Pancreas (tissue), 10 donors: ENCODE data around the gene ZIC1. TPM values are rescaled to one million over a fixed set of nuclear protein-coding genes. Genes with fewer than 3 reads are reported as not detected.

Experiments
- ATAC-seq, 4 donors: fragments of 200-7000 bp; cut with Tn5 transposase; one replicate each; pipeline versions ENCODE4 v1.8.0 to v1.9.1; 2020; ENCODE audit warnings: mild to moderate bottlenecking in 4 of 4, moderate library complexity in 4 of 4
- DNase-seq, 6 donors: peaks; one replicate each; pipeline ENCODE4 v3.0.0-alpha.2; 2020
- FAIRE-seq: peaks from 2 replicates; lab custom pipeline; 2012; peaks lifted over from hg19 to GRCh38; lab: Jason Lieb, UNC
- H3K27ac ChIP-seq, 4 donors: fragments of 200-600 bp; sonication (generic); 1 replicate in 3 of 4; 2 replicates in 1 of 4; pipeline versions ENCODE4 v1.5.0 to v1.8.0; 2020
- H3K27me3 ChIP-seq, 4 donors: fragments of 200-600 bp; one replicate each; pipeline ENCODE4 v1.8.0; 2021
- H3K36me3 ChIP-seq, 3 donors: fragments of 200-600 bp; sonication (generic) in 1 of 3; one replicate each; pipeline versions ENCODE4 v1.5.0 to v1.8.0; 2020 to 2021
- H3K4me1 ChIP-seq, 3 donors: fragments of 200-600 bp; one replicate each; pipeline ENCODE4 v1.8.0; 2021
- H3K4me3 ChIP-seq, 4 donors: fragments of 200-600 bp; sonication (generic) in 2 of 4; one replicate each; pipeline versions ENCODE4 v1.5.0 to v1.8.0; 2020 to 2021
- H3K9me3 ChIP-seq, 4 donors: fragments of 200-600 bp; one replicate each; pipeline ENCODE4 v1.8.0; 2021
- CTCF ChIP-seq, 4 donors: fragments of 200-600 bp; sonication (generic) in 3 of 4; IDR thresholded peaks; one replicate each; pipeline versions ENCODE4 v1.5.0 to v1.8.0; 2021; ENCODE audit warnings: antibody characterized with exemption in 4 of 4
- WGBS, 2 donors: extraction: QIAGEN DNeasy Blood & Tissue Kit; methylation state at CpG; one replicate each; pipeline ENCODE4 v1.1.7; 2013; 5-methylcytosine and 5-hydroxymethylcytosine counted together
- intact Hi-C, 3 donors: fragments of 100-400 bp; cut with DNase I; formaldehyde crosslinking; loops; one replicate each; pipeline versions ENCODE4 v1.11.1 to v1.14.2; 2022
- polyA plus RNA-seq, 2 donors: library from polyadenylated mRNA; stranded (reverse); fragments of 200-250 nt; gene quantifications; one replicate each; pipeline ENCODE4 v1.2.3, GENCODE V29; 2013
- total RNA-seq, 6 donors: library from RNA; stranded (reverse); fragmentation: NEBNext Ultra II Directional in 4 of 6; extraction: Animal tissue kit (Norgen Biotek cat#: 25700) in 4 of 6; gene quantifications; one replicate each; pipeline versions ENCODE4 v1.2.1 to v1.2.4, GENCODE V29; 2021 to 2023
- donor health status: healthy with polysubstance abuse.
- donor health status: DM: no; HTN: no; CAD: no; lungs with moderate emphysema.
- donor health status: DM: no; HTN: no; CAD: no.
- donor health status: control.
- donor health status: control.
- donor health status: Bipolar disorder and iron deficiency.
- donor health status: DM: yes; HTN: yes; CAD: no.
- donor health status: DM: no; HTN: no; CAD: no.
- donor health status: DM: no; HTN: no; CAD: no.
- donor health status: DM: yes; HTN: yes; CAD: no.

The ZIC1 gene
- total and polyA plus RNA-seq, 8 donors = not detected

DNA sequence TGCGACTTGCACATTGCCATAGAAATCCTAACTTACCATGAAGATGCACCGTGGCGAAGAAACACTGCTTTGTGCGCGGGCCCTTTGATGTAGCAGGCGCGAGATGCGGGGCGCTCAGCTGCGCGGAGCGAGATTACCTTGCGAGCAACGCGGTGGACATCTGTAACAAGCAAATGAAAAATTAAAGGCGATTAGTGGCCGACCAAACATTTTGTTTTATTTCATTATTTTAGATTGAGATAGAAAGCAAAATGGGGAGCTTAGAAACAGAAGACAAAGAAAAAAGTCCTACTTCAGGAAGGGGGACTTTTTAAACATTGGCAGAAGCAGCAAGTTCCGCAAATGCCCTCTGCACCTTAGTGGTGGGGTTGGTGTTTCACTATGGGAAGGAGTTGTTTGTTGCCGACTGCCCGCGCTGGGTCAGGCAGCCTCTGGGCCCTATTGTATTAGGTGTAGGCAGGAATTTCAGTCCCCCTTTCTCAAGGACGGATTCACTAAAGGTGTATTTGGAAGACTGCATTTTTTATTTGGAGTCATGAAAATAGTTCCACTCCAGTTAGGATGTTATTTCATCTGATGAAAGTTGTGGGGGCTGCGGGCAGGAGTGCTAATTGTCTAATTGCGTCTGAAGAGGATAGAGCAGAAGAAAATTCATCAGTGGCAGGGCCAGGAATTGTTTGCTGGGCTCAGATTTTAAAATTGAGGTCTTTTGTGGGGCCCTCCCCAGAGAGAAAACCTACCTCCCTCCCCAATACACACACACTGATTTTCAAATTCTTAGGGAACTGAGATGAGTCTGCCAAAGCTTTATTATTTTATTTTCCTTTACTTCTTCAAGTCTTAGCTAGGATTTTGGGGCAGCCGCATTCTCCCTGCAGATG, 20.2 kb upstream of the ZIC1 start:
- intact Hi-C loops = no loop called here
- Histone ChIP-seq H3K9me3 (no peaks in the 10 kb centered on the region), H3K4me1 (peaks cover 0 to 6% (median 3%) of the 10 kb centered on the region in 3 donors), H3K36me3 (no peaks in the 10 kb centered on the region), H3K4me3 (no peak overlapping the region), H3K27ac (no peak overlapping the region), H3K27me3 (peaks cover 3 to 85% (median 22%) of the 10 kb centered on the region in 4 donors)
- 9 to 14% methylated on average over 25 of the region's 25 CpGs for WGBS, 2 donors
- ATAC-seq = no peak
- TF ChIP-seq CTCF (IDR thresholded peaks at IDR 0.05) = no peak
- DNase-seq = no peak
- no peak for FAIRE-seq

GRCh38 chr3:147389717-147390116, 19.4 kb upstream of the ZIC1 start:
- peak in 1 of 6 donors; percentile 18 for DNase-seq
- Histone ChIP-seq H3K27me3 (peaks cover 3 to 82% (median 22%) of the 10 kb centered on the region in 4 donors), H3K4me3 (no peak overlapping the region), H3K9me3 (no peaks in the 10 kb centered on the region), H3K4me1 (peaks cover 0 to 6% (median 3%) of the 10 kb centered on the region in 3 donors), H3K27ac (no peak overlapping the region), H3K36me3 (no peaks in the 10 kb centered on the region)
- 6 to 8% methylated on average over 12 of the region's 12 CpGs for WGBS, 2 donors
- FAIRE-seq = no peak
- ATAC-seq = no peak
- intact Hi-C loops = no loop called here
- no peak for TF ChIP-seq CTCF (IDR thresholded peaks at IDR 0.05)

GRCh38 chr3:147390589-147391569, 18.3 kb upstream of the ZIC1 start:
- H3K4me1 ChIP-seq = peaks cover 0 to 6% (median 3%) of the 10 kb centered on the region in 3 donors
- intact Hi-C loops = no loop called here
- peaks cover 8 to 81% (median 19%) of the 10 kb centered on the region in 4 donors for H3K27me3 ChIP-seq
- no peak overlapping the region for H3K4me3 ChIP-seq
- H3K9me3 ChIP-seq = no peaks in the 10 kb centered on the region
- TF ChIP-seq CTCF (IDR thresholded peaks at IDR 0.05) = no peak
- DNase-seq (peak in 1 of 6 donors; percentile 68), ATAC-seq (no peak), FAIRE-seq (no peak)
- H3K27ac ChIP-seq = no peak overlapping the region
- 6 to 8% methylated on average over 77 of the region's 77 CpGs for WGBS, 2 donors
- H3K36me3 ChIP-seq = no peaks in the 10 kb centered on the region

GRCh38 chr3:147391781-147392624, 17.2 kb upstream of the ZIC1 start:
- peak overlapping the region in 2 of 4 donors; percentile 25 to 40 for H3K4me3 ChIP-seq
- TF ChIP-seq CTCF (IDR thresholded peaks at IDR 0.05) = no peak

More at GRCh38 chr3:147391781-147392624, 17.2 kb upstream of the ZIC1 start:
- no peaks in the 10 kb centered on the region for H3K9me3 ChIP-seq
- peak; percentile 49 to 85 (median 77) for ATAC-seq
- no peak overlapping the region for H3K27ac ChIP-seq
- H3K36me3 ChIP-seq = no peaks in the 10 kb centered on the region
- peaks cover 0 to 8% (median 3%) of the 10 kb centered on the region in 3 donors for H3K4me1 ChIP-seq
- intact Hi-C loops = no loop called here
- no peak for FAIRE-seq
- peaks cover 8 to 86% (median 20%) of the 10 kb centered on the region in 4 donors for H3K27me3 ChIP-seq
- DNase-seq = peak in 5 of 6 donors; percentile 11 to 71 (median 41)
- 3% methylated on average over 51 of the region's 51 CpGs for WGBS, 2 donors
